ENCODE data around the gene LHCGR. TPM values are rescaled to one million over a fixed set of nuclear protein-coding genes. Genes with fewer than 3 reads are reported as not detected.
A peak's percentile ranks its signal among the peaks of the same experiment; 100 is the strongest.

Gene LHCGR
- total RNA-seq, 1 donor from 2014 or later = not detected

DNA sequence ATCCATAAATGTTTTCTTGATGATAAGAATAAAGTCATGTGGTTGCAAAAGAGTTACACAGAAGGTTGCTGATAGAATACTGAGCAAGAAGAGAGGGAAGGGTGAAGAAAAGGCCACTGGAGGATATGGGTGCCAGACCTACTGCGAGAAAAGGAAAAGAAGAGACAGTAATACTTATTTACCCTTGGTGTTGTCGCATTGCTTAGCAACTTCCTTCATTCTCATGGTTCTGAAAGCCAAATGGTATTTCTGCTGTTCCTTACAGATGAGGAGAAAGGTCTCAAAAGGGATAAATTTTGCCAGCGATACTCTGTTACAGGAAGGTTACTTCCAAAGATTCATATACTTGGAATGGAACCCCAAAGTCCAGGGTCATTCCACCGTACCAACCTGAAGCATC is 62.5 kb downstream of the LHCGR start:
- TF ChIP-seq, protein P1, sequence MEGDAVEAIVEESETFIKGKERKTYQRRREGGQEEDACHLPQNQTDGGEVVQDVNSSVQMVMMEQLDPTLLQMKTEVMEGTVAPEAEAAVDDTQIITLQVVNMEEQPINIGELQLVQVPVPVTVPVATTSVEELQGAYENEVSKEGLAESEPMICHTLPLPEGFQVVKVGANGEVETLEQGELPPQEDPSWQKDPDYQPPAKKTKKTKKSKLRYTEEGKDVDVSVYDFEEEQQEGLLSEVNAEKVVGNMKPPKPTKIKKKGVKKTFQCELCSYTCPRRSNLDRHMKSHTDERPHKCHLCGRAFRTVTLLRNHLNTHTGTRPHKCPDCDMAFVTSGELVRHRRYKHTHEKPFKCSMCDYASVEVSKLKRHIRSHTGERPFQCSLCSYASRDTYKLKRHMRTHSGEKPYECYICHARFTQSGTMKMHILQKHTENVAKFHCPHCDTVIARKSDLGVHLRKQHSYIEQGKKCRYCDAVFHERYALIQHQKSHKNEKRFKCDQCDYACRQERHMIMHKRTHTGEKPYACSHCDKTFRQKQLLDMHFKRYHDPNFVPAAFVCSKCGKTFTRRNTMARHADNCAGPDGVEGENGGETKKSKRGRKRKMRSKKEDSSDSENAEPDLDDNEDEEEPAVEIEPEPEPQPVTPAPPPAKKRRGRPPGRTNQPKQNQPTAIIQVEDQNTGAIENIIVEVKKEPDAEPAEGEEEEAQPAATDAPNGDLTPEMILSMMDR (IDR thresholded peaks at IDR 0.05) = no peak
- Mint-ChIP-seq H3K4me3 (ENCODE audit: unreplicated experiment) (no peak overlapping the region), H3K4me1 (ENCODE audit: unreplicated experiment) (peaks cover 33% of the 10 kb centered on the region), H3K27ac (ENCODE audit: unreplicated experiment) (no peak overlapping the region), H3K9me3 (ENCODE audit: unreplicated experiment) (no peaks in the 10 kb centered on the region), H3K27me3 (ENCODE audit: unreplicated experiment) (no peaks in the 10 kb centered on the region), H3K36me3 (ENCODE audit: unreplicated experiment) (no peaks in the 10 kb centered on the region)
- no peak for DNase-seq (ENCODE audit: extremely low spot score, unreplicated experiment)

DNA sequence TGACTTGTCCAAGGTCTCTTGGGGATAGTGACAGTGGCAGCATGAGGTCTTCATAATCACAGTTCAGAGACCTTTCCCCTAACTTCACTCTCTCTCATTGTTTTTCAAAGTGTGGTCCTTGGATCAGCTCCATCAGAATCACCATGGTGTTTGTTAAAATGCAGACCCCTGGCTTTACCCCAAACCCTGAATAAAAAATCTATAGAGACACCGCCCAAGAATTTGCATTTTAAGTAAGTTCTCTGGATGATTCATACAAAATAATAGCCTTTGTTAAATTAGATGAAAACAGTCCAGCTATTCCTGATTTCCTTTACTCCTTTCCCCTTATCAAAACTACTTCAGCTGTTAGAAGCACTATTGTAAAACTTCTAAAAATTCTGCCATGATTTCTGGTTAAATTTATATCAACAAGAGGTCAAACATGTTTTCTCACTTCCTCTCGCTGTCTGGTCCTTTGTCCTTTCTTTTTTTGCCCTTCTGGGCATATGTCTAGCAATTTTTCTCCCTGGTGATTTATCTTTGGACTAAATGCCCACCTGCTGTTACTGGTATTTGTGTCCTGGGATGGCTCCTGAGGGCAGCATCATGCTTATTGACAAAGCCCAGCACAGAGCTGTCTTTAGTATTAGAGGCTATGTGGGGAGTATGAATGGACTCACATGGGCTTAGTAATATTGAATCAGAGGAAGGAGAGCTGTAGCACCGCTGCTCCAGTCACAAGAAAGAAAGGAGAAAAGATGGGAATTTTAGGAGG is 63.4 kb downstream of the LHCGR start:
- Mint-ChIP-seq H3K9me3 (ENCODE audit: unreplicated experiment) (no peaks in the 10 kb centered on the region), H3K36me3 (ENCODE audit: unreplicated experiment) (no peaks in the 10 kb centered on the region), H3K27me3 (ENCODE audit: unreplicated experiment) (no peaks in the 10 kb centered on the region), H3K4me1 (ENCODE audit: unreplicated experiment) (peaks cover 33% of the 10 kb centered on the region), H3K4me3 (ENCODE audit: unreplicated experiment) (no peak overlapping the region), H3K27ac (ENCODE audit: unreplicated experiment) (peak overlapping the region; percentile 40)
- TF ChIP-seq, protein P1 (IDR thresholded peaks at IDR 0.05) = no peak
- DNase-seq (ENCODE audit: extremely low spot score, unreplicated experiment) = no peak

DNA sequence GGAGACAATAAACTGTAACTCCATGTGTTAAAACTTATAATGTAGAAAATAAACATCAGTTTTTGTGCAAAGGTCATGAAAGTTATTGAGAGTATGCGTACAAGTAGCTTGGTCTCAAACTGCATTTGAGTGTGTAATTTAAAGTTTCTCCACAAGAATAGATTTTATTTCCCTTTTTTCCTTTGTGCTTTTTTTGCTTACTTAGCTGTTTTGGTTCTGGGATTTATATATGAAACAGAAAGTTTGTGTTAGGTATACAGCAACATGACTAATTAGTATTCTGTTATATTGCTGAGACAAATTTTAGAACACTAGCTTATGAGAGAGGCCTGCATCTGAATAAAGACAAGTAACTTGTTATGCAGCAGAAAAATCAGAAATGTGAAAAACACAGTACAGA is 70.4 kb downstream of the LHCGR start:
- Mint-ChIP-seq H3K4me1 (ENCODE audit: unreplicated experiment) (no peaks in the 10 kb centered on the region), H3K4me3 (ENCODE audit: unreplicated experiment) (no peak overlapping the region), H3K27ac (ENCODE audit: unreplicated experiment) (no peak overlapping the region), H3K36me3 (ENCODE audit: unreplicated experiment) (no peaks in the 10 kb centered on the region), H3K9me3 (ENCODE audit: unreplicated experiment) (no peaks in the 10 kb centered on the region), H3K27me3 (ENCODE audit: unreplicated experiment) (peaks cover 4% of the 10 kb centered on the region)
- no peak for DNase-seq (ENCODE audit: extremely low spot score, unreplicated experiment)
- TF ChIP-seq, protein P1 (IDR thresholded peaks at IDR 0.05) = no peak

DNA sequence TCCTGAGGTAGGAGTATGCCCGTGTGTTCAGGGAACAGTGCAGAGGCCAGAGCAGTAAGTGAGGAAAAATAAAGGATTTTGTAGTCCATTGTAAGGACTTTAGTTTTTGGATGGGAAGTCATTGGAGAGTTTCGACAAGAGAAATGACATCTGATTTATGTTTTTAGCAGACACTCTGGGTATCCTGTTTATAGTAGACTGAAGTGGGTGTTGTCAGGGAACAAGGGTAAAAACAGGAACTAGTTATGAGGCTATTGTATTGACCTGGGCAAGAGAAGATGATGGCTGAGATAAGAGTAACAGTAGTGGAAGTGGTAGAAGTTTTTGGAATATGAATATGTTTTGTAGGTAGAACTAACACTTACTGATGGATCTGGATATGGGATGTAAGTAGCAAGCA is 78.1 kb downstream of the LHCGR start:
- no peaks in the 10 kb centered on the region for H3K4me1 Mint-ChIP-seq (ENCODE audit: unreplicated experiment)
- H3K27me3 Mint-ChIP-seq (ENCODE audit: unreplicated experiment) = no peaks in the 10 kb centered on the region
- DNase-seq (ENCODE audit: extremely low spot score, unreplicated experiment) = no peak
- no peak overlapping the region for H3K4me3 Mint-ChIP-seq (ENCODE audit: unreplicated experiment)
- H3K9me3 Mint-ChIP-seq (ENCODE audit: unreplicated experiment) = peaks cover 4% of the 10 kb centered on the region
- peaks cover 2% of the 10 kb centered on the region for H3K36me3 Mint-ChIP-seq (ENCODE audit: unreplicated experiment)
- no peak overlapping the region for H3K27ac Mint-ChIP-seq (ENCODE audit: unreplicated experiment)
- TF ChIP-seq, protein P1 (IDR thresholded peaks at IDR 0.05) = no peak

DNA sequence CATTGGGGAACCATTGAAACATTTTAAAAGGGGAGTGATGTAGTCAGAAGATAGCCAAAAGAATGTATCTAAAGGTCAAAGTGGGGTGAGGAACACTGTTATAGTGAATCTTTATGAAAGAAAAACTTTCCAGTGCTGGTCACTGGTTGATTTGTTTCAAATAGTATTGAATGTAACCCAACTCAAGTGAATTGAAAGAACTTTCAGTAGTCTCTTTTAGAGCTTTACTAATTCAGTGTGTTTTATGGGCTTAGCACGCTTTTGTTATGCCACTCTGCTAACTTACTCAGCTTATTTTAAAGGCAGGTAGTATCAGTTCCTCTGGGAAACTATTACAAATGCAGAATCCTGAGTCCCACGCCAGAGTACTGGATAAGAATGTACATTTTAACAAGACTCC is 80.6 kb downstream of the LHCGR start:
- no peak overlapping the region for H3K27ac Mint-ChIP-seq (ENCODE audit: unreplicated experiment)

More for the DNA sequence above, 80.6 kb downstream of the LHCGR start:
- no peak for DNase-seq (ENCODE audit: extremely low spot score, unreplicated experiment)
- Mint-ChIP-seq H3K36me3 (ENCODE audit: unreplicated experiment) (peaks cover 7% of the 10 kb centered on the region), H3K9me3 (ENCODE audit: unreplicated experiment) (peaks cover 7% of the 10 kb centered on the region), H3K4me3 (ENCODE audit: unreplicated experiment) (no peak overlapping the region), H3K27me3 (ENCODE audit: unreplicated experiment) (no peaks in the 10 kb centered on the region), H3K4me1 (ENCODE audit: unreplicated experiment) (no peaks in the 10 kb centered on the region)
- TF ChIP-seq, protein P1 (IDR thresholded peaks at IDR 0.05) = no peak

All from osteocyte (in vitro differentiated cells).